Upper lobe of left lung (tissue), 6 donors: ENCODE measurements around the gene SPATA31C2. TPM values are rescaled to one million over a fixed set of nuclear protein-coding genes. Genes with fewer than 3 reads are reported as not detected.

Experiments used
- ATAC-seq, 2 donors: fragments of 200-7000 bp; cut with Tn5 transposase; one replicate each; pipeline ENCODE4 v1.9.1; 2022; ENCODE audit warnings: mild to moderate bottlenecking in 2 of 2, moderate library complexity in 2 of 2; ENCODE audit not compliant: low FRiP score in 2 of 2
- DNase-seq, 2 donors: peaks; one replicate each; pipeline ENCODE4 v3.0.0-alpha.2; 2019 to 2020
- H3K27ac ChIP-seq, 4 donors: fragments of 200-600 bp; sonication (generic); one replicate each; pipeline ENCODE4 v1.5.1; 2016 to 2019
- H3K27me3 ChIP-seq, 4 donors: fragments of 200-600 bp; sonication (generic); one replicate each; pipeline ENCODE4 v1.5.1; 2017 to 2019
- H3K36me3 ChIP-seq, 4 donors: fragments of 200-600 bp; sonication (generic); one replicate each; pipeline ENCODE4 v1.5.1; 2016 to 2019
- H3K4me1 ChIP-seq, 4 donors: fragments of 200-600 bp; sonication (generic); one replicate each; pipeline ENCODE4 v1.5.1; 2018 to 2019
- H3K4me3 ChIP-seq, 4 donors: fragments of 200-600 bp; sonication (generic); one replicate each; pipeline ENCODE4 v1.5.1; 2017 to 2019; ENCODE audit warnings: mild to moderate bottlenecking in 2 of 4, moderate library complexity in 1 of 4
- H3K9me3 ChIP-seq, 4 donors: fragments of 200-600 bp; sonication (generic); one replicate each; pipeline ENCODE4 v1.5.1; 2018 to 2019
- CTCF ChIP-seq, 6 experiments: fragments of 450-650 bp in 4 of 6; fragments of 200-600 bp in 2 of 6; sonication (generic) in 2 of 6; IDR thresholded peaks; one replicate each; pipeline ENCODE4 v1.5.1; 2016 to 2019; ENCODE audit warnings: antibody characterized with exemption in 6 of 6
- EP300 ChIP-seq, 4 donors: sonication (generic); formaldehyde crosslinking; IDR thresholded peaks; one replicate each; pipeline ENCODE4 v1.5.1; 2017; ENCODE audit warnings: antibody characterized with exemption in 4 of 4, control low read depth in 2 of 4
- POLR2A ChIP-seq, 4 donors: fragments of 450-650 bp; IDR thresholded peaks; one replicate each; pipeline ENCODE4 v1.5.1; 2016 to 2017; ENCODE audit warnings: antibody characterized with exemption in 4 of 4, mild to moderate bottlenecking in 2 of 4
- POLR2AphosphoS5 ChIP-seq, 2 donors: sonication (generic); formaldehyde crosslinking; IDR thresholded peaks; one replicate each; pipeline ENCODE4 v1.5.1; 2017; ENCODE audit warnings: antibody characterized with exemption in 2 of 2
- WGBS, 2 donors: methylation state at CpG; one replicate each; pipeline ENCODE4 v1.1.5; 2017 to 2018; 5-methylcytosine and 5-hydroxymethylcytosine counted together
- total RNA-seq, 6 donors: library from RNA; depleted of rRNA in 4 of 6; stranded (reverse); fragments of >200 nt in 4 of 6; gene quantifications; one replicate each; pipeline versions ENCODE4 v1.1.0 to v1.2.1, GENCODE V29; 2016 to 2021
- donor health status: DM: no; HTN: no; CAD: no; lungs with moderate emphysema.
- donor health status: DM: no; HTN: yes; CAD: no; lungs with severe emphysema.

Gene SPATA31C2
- total RNA-seq, 6 donors from 2014 or later: not detected

- Histone ChIP-seq H3K27me3 (no peaks in the 10 kb centered on the region), H3K4me3 (no peak overlapping the region), H3K4me1 (peaks cover 0 to 10% (median 0%) of the 10 kb centered on the region in 4 donors), H3K27ac (no peak overlapping the region), H3K36me3 (no peaks in the 10 kb centered on the region), H3K9me3 (no peaks in the 10 kb centered on the region)
- TF ChIP-seq POLR2AphosphoS5 (IDR thresholded peaks at IDR 0.05) (no peak), POLR2A (IDR thresholded peaks at IDR 0.05) (no peak), EP300 (IDR thresholded peaks at IDR 0.05) (no peak), CTCF (IDR thresholded peaks at IDR 0.05) (no peak)
- ATAC-seq: no peak
- DNase-seq: peak in 1 of 2 donors; percentile 73
- WGBS, 2 donors: 75 to 84% methylated on average over 23 of the region's 23 CpGs
These were observed 41.9 kb upstream of the SPATA31C2 start for GRCh38 chr9:88180081-88180765.

GRCh38 chr9:88179062-88179521 lies 40.8 kb upstream of the SPATA31C2 start:
- DNase-seq (peak in 1 of 2 donors; percentile 30), ATAC-seq (peak; percentile 43 to 63)
- Histone ChIP-seq H3K36me3 (no peaks in the 10 kb centered on the region), H3K4me3 (no peak overlapping the region), H3K4me1 (peaks cover 0 to 10% (median 0%) of the 10 kb centered on the region in 4 donors), H3K27ac (no peak overlapping the region), H3K9me3 (no peaks in the 10 kb centered on the region), H3K27me3 (no peaks in the 10 kb centered on the region)
- WGBS, 2 donors: 35 to 55% methylated on average over 5 of the region's 5 CpGs
- TF ChIP-seq POLR2AphosphoS5 (IDR thresholded peaks at IDR 0.05) (no peak), POLR2A (IDR thresholded peaks at IDR 0.05) (no peak)

- H3K4me1 ChIP-seq: peaks cover 0 to 10% (median 0%) of the 10 kb centered on the region in 4 donors
- no peak overlapping the region for H3K4me3 ChIP-seq
- H3K36me3 ChIP-seq: no peaks in the 10 kb centered on the region
- no peaks in the 10 kb centered on the region for H3K9me3 ChIP-seq
- H3K27ac ChIP-seq: no peak overlapping the region
- H3K27me3 ChIP-seq: no peaks in the 10 kb centered on the region
- no peak for DNase-seq
- 73 to 79% methylated on average over 6 of the region's 6 CpGs for whole genome bisulfite sequencing, 2 donors
- TF ChIP-seq POLR2AphosphoS5 (IDR thresholded peaks at IDR 0.05) (no peak), POLR2A (IDR thresholded peaks at IDR 0.05) (no peak), EP300 (IDR thresholded peaks at IDR 0.05) (no peak), CTCF (IDR thresholded peaks at IDR 0.05) (no peak)
- no peak for ATAC-seq
These were observed 40.4 kb upstream of the SPATA31C2 start for GRCh38 chr9:88178641-88179040.

- Histone ChIP-seq H3K27ac (no peak overlapping the region), H3K36me3 (no peaks in the 10 kb centered on the region), H3K9me3 (no peaks in the 10 kb centered on the region), H3K27me3 (no peaks in the 10 kb centered on the region), H3K4me3 (no peak overlapping the region), H3K4me1 (peaks cover 0 to 10% (median 0%) of the 10 kb centered on the region in 4 donors)
- ATAC-seq (no peak), DNase-seq (no peak)
- WGBS, 2 donors: 67 to 82% methylated on average over 3 of the region's 3 CpGs
- no peak for TF ChIP-seq POLR2A (IDR thresholded peaks at IDR 0.05)
- no peak for TF ChIP-seq POLR2AphosphoS5 (IDR thresholded peaks at IDR 0.05)
- no peak for TF ChIP-seq CTCF (IDR thresholded peaks at IDR 0.05)
- TF ChIP-seq EP300 (IDR thresholded peaks at IDR 0.05): no peak
These were observed 39.1 kb upstream of the SPATA31C2 start for GRCh38 chr9:88177371-88177770.

- peaks cover 0 to 7% (median 0%) of the 10 kb centered on the region in 4 donors for H3K4me1 ChIP-seq
- ATAC-seq: no peak
- H3K36me3 ChIP-seq: no peaks in the 10 kb centered on the region
- H3K27me3 ChIP-seq: no peaks in the 10 kb centered on the region
- no peaks in the 10 kb centered on the region for H3K9me3 ChIP-seq
- 62 to 70% methylated on average over 4 of the region's 4 CpGs for WGBS, 2 donors
- H3K27ac ChIP-seq: no peak overlapping the region
- TF ChIP-seq CTCF (IDR thresholded peaks at IDR 0.05): no peak
- DNase-seq: no peak
- H3K4me3 ChIP-seq: no peak overlapping the region
These were observed 36.0 kb upstream of the SPATA31C2 start for GRCh38 chr9:88174324-88174723.
